ENCODE measurements around the gene EPB41L4B. TPM values are rescaled to one million over a fixed set of nuclear protein-coding genes. Genes with fewer than 3 reads are reported as not detected.

Gene EPB41L4B
- total and polyA plus RNA-seq, 2 donors: 1.2 to 6.0 TPM

Small RNA genes lying within 50 kb of the gene (small RNA-seq; reads per million reads assigned to genes)
- gene RF00019 (not detected), gene RNU6-984P (not detected)

Other genes starting within 250 kb of the EPB41L4B start
- 87.6 TPM for gene TMEM245, start 201.1 kb downstream of the EPB41L4B start, total RNA-seq
- gene TMEM245, start 201.1 kb downstream of the EPB41L4B start, polyA plus RNA-seq: 41.3 TPM
- 7.8 TPM for gene FRRS1L, start 153.8 kb downstream of the EPB41L4B start, total RNA-seq
- gene FRRS1L, start 153.8 kb downstream of the EPB41L4B start, polyA plus RNA-seq: 0.44 TPM
- 4.2 TPM for gene PTPN3, start 177.2 kb upstream of the EPB41L4B start, total RNA-seq
- 1.9 TPM for gene PTPN3, start 177.2 kb upstream of the EPB41L4B start, polyA plus RNA-seq

All from urinary bladder (tissue), 2 donors.